Measurements from ENCODE around the gene EVPL.
"Not testable (repeated sequence)": the region's sequence is repeated elsewhere in the genome, so short reads cannot be mapped to it uniquely, and the experiment has no call there.

The EVPL gene

DNA sequence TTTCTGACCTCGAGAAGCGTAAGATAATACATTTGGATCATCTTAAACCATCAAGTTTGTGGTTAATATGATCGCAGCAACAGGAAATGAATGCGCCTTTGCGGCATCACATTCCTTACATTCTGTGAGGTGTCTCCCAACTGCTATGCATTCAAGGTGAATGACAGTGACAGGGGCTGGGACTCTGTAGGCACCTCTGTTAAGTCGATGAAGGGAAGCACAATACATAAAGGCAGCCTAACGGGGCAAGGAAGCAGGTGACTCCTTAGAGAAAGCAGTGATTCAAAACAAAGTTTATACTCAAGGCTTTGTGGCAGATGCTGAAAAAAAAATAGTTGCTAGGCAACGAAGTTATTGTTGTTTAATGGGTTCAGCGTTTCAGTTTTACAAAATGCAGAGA, 21.6 kb upstream of the EVPL start:
- H3K9me2 ChIP-seq (replicated peaks; ENCODE audit: low read depth, low read length), result no peaks in the 10 kb centered on the region
- no peak overlapping the region for H3K9ac ChIP-seq (ENCODE audit: low read depth, low read length, poor library complexity, severe bottlenecking)
- H4K20me1 ChIP-seq (ENCODE audit: insufficient read depth, low read length, poor library complexity, severe bottlenecking), result no peaks in the 10 kb centered on the region
- H3K79me2 ChIP-seq (ENCODE audit: insufficient read depth, low read length), result 0 out of 2 replicates have a peak, but pooled peaks cover 6% of the 10 kb centered on the region
- no peaks in the 10 kb centered on the region for H3F3A ChIP-seq (ENCODE audit: low read depth)
- H3K4me1 ChIP-seq (ENCODE audit: insufficient read depth, low read length, poor library complexity, severe bottlenecking), result no peaks in the 10 kb centered on the region
- no peaks in the 10 kb centered on the region for H3K27me3 ChIP-seq (ENCODE audit: insufficient read depth, low read length, poor library complexity, severe bottlenecking)
- peaks cover 73% of the 10 kb centered on the region; the same call in 1 of the 2 replicates for H3K36me3 ChIP-seq (ENCODE audit: insufficient read depth, low read length)
- no peak overlapping the region for H3K4me2 ChIP-seq (ENCODE audit: low read depth, low read length, poor library complexity, severe bottlenecking)
- no peaks in the 10 kb centered on the region for H3K9me3 ChIP-seq (ENCODE audit: insufficient read depth, low read depth, low read length)
- no peak for TF ChIP-seq EZH2phosphoT487 (IDR thresholded peaks at IDR 0.05; ENCODE audit: borderline replicate concordance)
- TF ChIP-seq, protein P1, sequence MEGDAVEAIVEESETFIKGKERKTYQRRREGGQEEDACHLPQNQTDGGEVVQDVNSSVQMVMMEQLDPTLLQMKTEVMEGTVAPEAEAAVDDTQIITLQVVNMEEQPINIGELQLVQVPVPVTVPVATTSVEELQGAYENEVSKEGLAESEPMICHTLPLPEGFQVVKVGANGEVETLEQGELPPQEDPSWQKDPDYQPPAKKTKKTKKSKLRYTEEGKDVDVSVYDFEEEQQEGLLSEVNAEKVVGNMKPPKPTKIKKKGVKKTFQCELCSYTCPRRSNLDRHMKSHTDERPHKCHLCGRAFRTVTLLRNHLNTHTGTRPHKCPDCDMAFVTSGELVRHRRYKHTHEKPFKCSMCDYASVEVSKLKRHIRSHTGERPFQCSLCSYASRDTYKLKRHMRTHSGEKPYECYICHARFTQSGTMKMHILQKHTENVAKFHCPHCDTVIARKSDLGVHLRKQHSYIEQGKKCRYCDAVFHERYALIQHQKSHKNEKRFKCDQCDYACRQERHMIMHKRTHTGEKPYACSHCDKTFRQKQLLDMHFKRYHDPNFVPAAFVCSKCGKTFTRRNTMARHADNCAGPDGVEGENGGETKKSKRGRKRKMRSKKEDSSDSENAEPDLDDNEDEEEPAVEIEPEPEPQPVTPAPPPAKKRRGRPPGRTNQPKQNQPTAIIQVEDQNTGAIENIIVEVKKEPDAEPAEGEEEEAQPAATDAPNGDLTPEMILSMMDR (conservative IDR thresholded peaks at IDR 0.05; ENCODE audit: low read length), result no peak
- H3K4me3 ChIP-seq (ENCODE audit: low read length, poor library complexity, severe bottlenecking), result no peak overlapping the region
- H2AFZ ChIP-seq (ENCODE audit: low read length), result no peak overlapping the region

DNA sequence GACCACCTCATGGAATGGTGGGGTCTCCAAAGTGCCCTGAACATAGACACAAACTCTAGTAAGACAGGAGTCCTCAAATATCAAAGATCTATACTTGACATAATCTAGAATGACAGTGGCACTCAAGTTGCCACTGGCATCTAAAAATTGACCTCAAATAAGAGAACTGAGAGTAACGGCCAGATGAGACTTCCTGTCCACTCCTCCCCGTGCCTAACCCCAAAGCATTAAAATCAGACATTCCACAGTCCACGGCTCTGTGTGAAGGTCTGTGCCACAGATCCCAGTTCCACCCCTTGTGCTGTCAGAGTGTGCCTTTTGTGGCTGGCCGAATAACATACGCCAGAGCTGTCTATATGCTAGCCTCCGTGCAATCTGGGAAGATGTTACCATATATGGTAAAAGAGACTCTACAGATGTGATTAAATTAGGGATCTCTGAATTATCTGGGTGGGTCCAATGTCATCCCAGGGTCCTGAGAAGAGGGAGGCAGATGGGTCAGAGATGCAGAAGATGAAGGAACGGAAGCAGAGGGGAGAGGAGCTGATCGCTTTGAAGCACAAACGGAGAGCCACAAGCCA, 21.0 kb upstream of the EVPL start:
- 0 out of 2 replicates have a peak, but pooled peaks cover 6% of the 10 kb centered on the region for H3K79me2 ChIP-seq (ENCODE audit: insufficient read depth, low read length)
- H3F3A ChIP-seq (ENCODE audit: low read depth), result no peaks in the 10 kb centered on the region
- no peak overlapping the region for H3K4me2 ChIP-seq (ENCODE audit: low read depth, low read length, poor library complexity, severe bottlenecking)
- H3K4me3 ChIP-seq (ENCODE audit: low read length, poor library complexity, severe bottlenecking), result no peak overlapping the region
- H3K4me1 ChIP-seq (ENCODE audit: insufficient read depth, low read length, poor library complexity, severe bottlenecking), result no peaks in the 10 kb centered on the region
- H3K27me3 ChIP-seq (ENCODE audit: insufficient read depth, low read length, poor library complexity, severe bottlenecking), result no peaks in the 10 kb centered on the region
- H3K9ac ChIP-seq (ENCODE audit: low read depth, low read length, poor library complexity, severe bottlenecking), result no peak overlapping the region
- H3K9me3 ChIP-seq (ENCODE audit: insufficient read depth, low read depth, low read length), result no peaks in the 10 kb centered on the region
- no peak for TF ChIP-seq EZH2phosphoT487 (IDR thresholded peaks at IDR 0.05; ENCODE audit: borderline replicate concordance)
- TF ChIP-seq, protein P1 (conservative IDR thresholded peaks at IDR 0.05; ENCODE audit: low read length), result no peak
- H2AFZ ChIP-seq (ENCODE audit: low read length), result no peak overlapping the region
- peaks cover 79% of the 10 kb centered on the region; the same call in 1 of the 2 replicates for H3K36me3 ChIP-seq (ENCODE audit: insufficient read depth, low read length)
- H4K20me1 ChIP-seq (ENCODE audit: insufficient read depth, low read length, poor library complexity, severe bottlenecking), result no peaks in the 10 kb centered on the region
- no peaks in the 10 kb centered on the region for H3K9me2 ChIP-seq (replicated peaks; ENCODE audit: low read depth, low read length)

DNA sequence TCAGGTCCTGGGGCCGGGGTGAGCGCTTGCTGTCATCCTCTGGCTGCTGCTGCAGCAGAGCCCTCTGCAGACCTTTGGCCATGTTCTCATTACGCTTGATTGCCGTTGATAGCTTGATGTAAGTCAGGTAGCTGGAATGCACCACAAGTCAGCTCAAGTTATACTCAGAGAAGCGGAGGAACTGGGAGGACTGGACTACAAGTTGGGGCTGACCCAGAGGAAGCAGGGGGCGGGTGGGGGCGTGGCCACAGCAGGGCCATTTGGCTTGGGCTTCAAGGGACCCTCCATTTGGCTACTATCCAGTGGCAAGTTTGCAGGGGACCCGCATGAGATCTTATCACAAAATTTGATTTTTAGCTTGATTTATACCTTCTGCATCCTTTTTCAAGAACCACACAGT, 19.0 kb upstream of the EVPL start:
- no peak overlapping the region for H3K9ac ChIP-seq (ENCODE audit: low read depth, low read length, poor library complexity, severe bottlenecking)
- no peak overlapping the region for H3K4me2 ChIP-seq (ENCODE audit: low read depth, low read length, poor library complexity, severe bottlenecking)
- H2AFZ ChIP-seq (ENCODE audit: low read length), result no peak overlapping the region
- H3K27me3 ChIP-seq (ENCODE audit: insufficient read depth, low read length, poor library complexity, severe bottlenecking), result no peaks in the 10 kb centered on the region
- H3F3A ChIP-seq (ENCODE audit: low read depth), result no peaks in the 10 kb centered on the region
- no peaks in the 10 kb centered on the region for H3K9me3 ChIP-seq (ENCODE audit: insufficient read depth, low read depth, low read length)
- no peaks in the 10 kb centered on the region for H3K9me2 ChIP-seq (replicated peaks; ENCODE audit: low read depth, low read length)
- H3K4me3 ChIP-seq (ENCODE audit: low read length, poor library complexity, severe bottlenecking), result no peak overlapping the region
- H3K36me3 ChIP-seq (ENCODE audit: insufficient read depth, low read length), result peaks cover 95% of the 10 kb centered on the region; the same call in 1 of the 2 replicates
- H3K79me2 ChIP-seq (ENCODE audit: insufficient read depth, low read length), result 0 out of 2 replicates have a peak, but pooled peaks cover 5% of the 10 kb centered on the region
- no peaks in the 10 kb centered on the region for H4K20me1 ChIP-seq (ENCODE audit: insufficient read depth, low read length, poor library complexity, severe bottlenecking)
- TF ChIP-seq, protein P1 (conservative IDR thresholded peaks at IDR 0.05; ENCODE audit: low read length), result no peak
- TF ChIP-seq EZH2phosphoT487 (IDR thresholded peaks at IDR 0.05; ENCODE audit: borderline replicate concordance), result no peak
- no peaks in the 10 kb centered on the region for H3K4me1 ChIP-seq (ENCODE audit: insufficient read depth, low read length, poor library complexity, severe bottlenecking)

DNA sequence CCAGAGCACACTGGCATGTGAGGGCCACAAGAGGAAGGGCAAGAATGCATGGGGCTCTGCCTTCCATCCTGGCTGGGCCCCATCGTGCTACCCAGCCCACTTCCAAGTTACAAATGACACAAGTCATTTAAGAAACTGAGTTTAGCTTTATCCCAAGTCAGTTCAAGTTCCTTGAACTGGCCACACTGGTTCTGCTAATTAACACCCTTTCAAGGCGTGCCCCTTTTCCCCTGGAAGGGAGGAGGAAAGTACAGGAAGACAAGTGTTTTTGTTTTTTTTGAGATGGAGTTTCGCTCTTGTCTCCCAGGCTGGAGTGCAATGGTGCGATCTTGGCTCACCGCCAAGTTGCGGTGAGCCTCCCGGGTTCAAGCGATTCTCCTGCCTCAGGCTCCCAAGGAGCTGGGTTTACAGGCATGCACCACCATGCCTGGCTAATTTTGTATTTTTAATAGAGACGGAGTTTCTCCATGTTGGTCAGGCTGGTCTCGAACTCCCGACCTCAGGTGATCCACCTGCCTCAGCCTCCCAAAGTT, 17.4 kb upstream of the EVPL start:
- H3K9ac ChIP-seq (ENCODE audit: low read depth, low read length, poor library complexity, severe bottlenecking); H3K27me3 ChIP-seq (ENCODE audit: insufficient read depth, low read length, poor library complexity, severe bottlenecking); H3K4me3 ChIP-seq (ENCODE audit: low read length, poor library complexity, severe bottlenecking); H3K9me2 ChIP-seq (replicated peaks; ENCODE audit: low read depth, low read length); H4K20me1 ChIP-seq (ENCODE audit: insufficient read depth, low read length, poor library complexity, severe bottlenecking); H2AFZ ChIP-seq (ENCODE audit: low read length); H3K4me2 ChIP-seq (ENCODE audit: low read depth, low read length, poor library complexity, severe bottlenecking); H3F3A ChIP-seq (ENCODE audit: low read depth); H3K9me3 ChIP-seq (ENCODE audit: insufficient read depth, low read depth, low read length); H3K79me2 ChIP-seq (ENCODE audit: insufficient read depth, low read length); H3K4me1 ChIP-seq (ENCODE audit: insufficient read depth, low read length, poor library complexity, severe bottlenecking): not testable (repeated sequence)
- peaks cover 94% of the 10 kb centered on the region; the same call in 1 of the 2 replicates for H3K36me3 ChIP-seq (ENCODE audit: insufficient read depth, low read length)

DNA sequence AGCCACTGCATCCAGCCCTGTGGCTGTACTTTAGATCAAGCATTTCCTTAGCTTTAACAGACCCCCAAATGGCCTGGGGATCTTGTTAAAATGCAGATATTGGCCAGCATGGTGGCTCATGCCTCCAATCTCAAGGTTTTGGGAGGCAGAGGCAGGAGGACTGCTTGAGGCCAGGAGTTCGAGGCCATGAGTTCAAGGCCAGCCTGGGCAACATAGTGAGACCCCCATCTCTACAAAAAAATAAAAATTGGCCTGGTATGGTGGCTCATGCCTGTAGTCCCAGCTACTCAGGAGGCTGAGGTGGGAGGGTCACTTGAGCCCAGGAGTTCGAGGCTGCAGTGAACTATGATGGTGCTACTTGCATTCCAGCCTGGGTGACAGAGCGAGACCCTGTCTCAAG, 15.8 kb upstream of the EVPL start:
- peaks cover 94% of the 10 kb centered on the region; the same call in 1 of the 2 replicates for H3K36me3 ChIP-seq (ENCODE audit: insufficient read depth, low read length)
- H3K9me3 ChIP-seq (ENCODE audit: insufficient read depth, low read depth, low read length); H3K4me1 ChIP-seq (ENCODE audit: insufficient read depth, low read length, poor library complexity, severe bottlenecking); H3K79me2 ChIP-seq (ENCODE audit: insufficient read depth, low read length); H3K27me3 ChIP-seq (ENCODE audit: insufficient read depth, low read length, poor library complexity, severe bottlenecking); H3K9me2 ChIP-seq (replicated peaks; ENCODE audit: low read depth, low read length); H2AFZ ChIP-seq (ENCODE audit: low read length); H3F3A ChIP-seq (ENCODE audit: low read depth); H3K4me2 ChIP-seq (ENCODE audit: low read depth, low read length, poor library complexity, severe bottlenecking); H4K20me1 ChIP-seq (ENCODE audit: insufficient read depth, low read length, poor library complexity, severe bottlenecking); H3K4me3 ChIP-seq (ENCODE audit: low read length, poor library complexity, severe bottlenecking); H3K9ac ChIP-seq (ENCODE audit: low read depth, low read length, poor library complexity, severe bottlenecking): not testable (repeated sequence)
